Activated naive CD4-positive, alpha-beta T cell (primary cell): ENCODE results near the gene HOXA10.
A peak's percentile ranks its signal among the peaks of the same experiment; 100 is the strongest.

Experiments used
- DNase-seq, 4 experiments: peaks; one replicate each; lab custom pipeline; 2025; lab: John Stamatoyannopoulos, UW

HOXA10 gene

GRCh38 chr7:27154901-27155815 is 19.0 kb downstream of the HOXA10 start:
- DNase-seq: no peak

GRCh38 chr7:27154369-27154768 is 19.8 kb downstream of the HOXA10 start:
- no peak for DNase-seq

- no peak for DNase-seq
These were observed 20.6 kb downstream of the HOXA10 start for GRCh38 chr7:27153526-27153925.

DNA sequence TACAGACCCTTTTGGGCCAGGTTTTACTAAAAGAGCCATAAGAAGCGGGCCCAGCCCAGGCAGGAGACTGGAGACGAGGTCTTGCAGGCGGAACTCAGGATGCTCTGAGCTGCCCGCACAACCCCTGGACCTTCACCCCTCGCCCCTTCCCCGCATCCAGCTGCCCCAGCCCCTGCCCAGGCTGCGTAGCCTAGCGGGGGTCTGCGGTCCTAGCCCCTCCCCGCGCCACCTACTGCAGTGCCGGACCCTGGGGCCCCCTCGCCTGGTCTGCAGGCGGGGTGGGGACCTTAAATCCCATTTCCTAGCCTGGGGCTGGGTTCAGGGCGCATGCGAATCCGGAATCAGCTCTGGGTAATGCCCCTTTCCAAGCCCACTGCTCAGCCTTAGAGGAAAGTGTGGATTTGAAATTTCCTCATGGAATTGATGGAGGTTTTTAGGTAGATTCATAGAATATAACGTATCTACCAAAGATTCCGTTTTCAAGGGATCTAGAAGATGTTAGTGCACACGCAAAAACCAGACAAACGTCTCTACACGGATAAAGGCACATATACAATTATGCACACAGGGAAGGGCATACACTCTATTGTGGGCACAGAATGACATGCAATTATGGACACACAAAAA is 21.2 kb downstream of the HOXA10 start:
- DNase-seq: no peak

- DNase-seq: no peak
These were observed 21.9 kb downstream of the HOXA10 start, which contains the start of gene HOXA3 for GRCh38 chr7:27151931-27152815. Gene HOXA3, minus strand, starts transcription at chr7:27152583. Its CDS starts 41,943 bp downstream, at chr7:27110640.

- no peak for DNase-seq
These were observed 22.7 kb downstream of the HOXA10 start for GRCh38 chr7:27151341-27151930.

GRCh38 chr7:27150568-27151340 is 23.4 kb downstream of the HOXA10 start:
- peak in 3 of 4 experiments; percentile 36 to 52 (median 36) for DNase-seq

- DNase-seq: no peak
These were observed 24.1 kb downstream of the HOXA10 start for GRCh38 chr7:27149842-27150567.

- no peak for DNase-seq
These were observed 25.1 kb downstream of the HOXA10 start for GRCh38 chr7:27148756-27149641.

GRCh38 chr7:27148031-27148755 is 25.9 kb downstream of the HOXA10 start:
- DNase-seq: no peak

- no peak for DNase-seq
These were observed 26.7 kb downstream of the HOXA10 start, which contains the start of gene HOXA6 for GRCh38 chr7:27147199-27148030. Gene HOXA6, minus strand, starts transcription at chr7:27147774. Its CDS starts 25 bp downstream, at chr7:27147749.

DNA sequence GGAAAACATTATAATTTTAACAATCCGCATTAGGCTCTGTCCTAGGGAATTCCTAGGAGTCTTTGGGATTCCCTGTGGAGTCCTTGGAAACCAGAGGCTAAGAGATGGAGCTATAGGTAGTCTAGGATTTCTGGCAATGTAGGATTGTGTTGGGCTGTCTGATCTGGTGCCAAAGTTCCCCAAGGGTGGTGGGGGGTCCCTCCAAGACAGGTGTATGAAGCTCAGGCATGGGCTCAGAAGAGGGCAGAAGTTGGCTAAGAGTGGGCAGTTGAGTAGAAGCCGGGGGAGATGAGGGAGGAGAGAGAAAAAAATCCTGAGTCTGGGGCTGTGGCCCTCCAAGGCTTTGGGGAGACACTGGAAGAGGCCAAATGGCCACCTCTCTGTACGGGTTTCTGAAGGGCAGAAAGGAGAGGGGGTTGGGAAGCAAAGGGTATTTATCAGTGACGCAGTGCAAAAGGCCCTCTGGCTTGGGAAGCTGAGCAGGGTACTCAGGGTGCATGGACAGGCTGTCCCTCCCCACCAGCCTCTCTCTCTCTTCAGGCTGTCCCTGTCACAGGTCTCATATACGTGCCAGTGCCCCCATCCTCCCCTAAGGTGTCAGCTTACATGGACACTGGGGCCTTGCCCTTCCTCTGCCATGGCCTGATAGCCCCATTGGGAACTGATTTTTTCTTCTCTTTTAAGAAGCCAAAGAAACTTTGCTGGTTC is 27.5 kb downstream of the HOXA10 start:
- no peak for DNase-seq

DNA sequence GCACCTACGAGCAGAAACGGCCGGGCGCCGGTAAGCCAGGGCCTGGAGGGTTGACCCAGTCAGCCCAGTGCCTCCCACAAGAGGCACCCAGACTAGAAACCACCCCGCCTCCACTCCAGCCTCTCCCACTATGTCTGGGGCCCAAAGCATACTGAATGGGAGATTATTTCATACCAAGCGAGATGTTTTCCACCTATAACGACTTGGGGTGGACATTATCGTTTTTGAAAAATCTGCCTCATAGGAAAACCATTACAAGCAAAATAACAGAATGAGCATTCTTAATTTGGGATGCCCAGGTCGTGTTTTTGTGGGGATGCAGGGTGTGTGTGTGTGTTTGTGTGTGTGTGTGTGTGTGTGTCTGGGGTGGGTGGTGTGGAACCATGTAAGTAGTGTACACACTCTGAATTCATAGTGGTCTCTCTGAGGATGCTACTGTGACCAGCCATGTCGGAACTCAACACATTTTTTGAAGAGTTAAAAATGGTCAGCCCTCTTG is 28.2 kb downstream of the HOXA10 start:
- no peak for DNase-seq

DNA sequence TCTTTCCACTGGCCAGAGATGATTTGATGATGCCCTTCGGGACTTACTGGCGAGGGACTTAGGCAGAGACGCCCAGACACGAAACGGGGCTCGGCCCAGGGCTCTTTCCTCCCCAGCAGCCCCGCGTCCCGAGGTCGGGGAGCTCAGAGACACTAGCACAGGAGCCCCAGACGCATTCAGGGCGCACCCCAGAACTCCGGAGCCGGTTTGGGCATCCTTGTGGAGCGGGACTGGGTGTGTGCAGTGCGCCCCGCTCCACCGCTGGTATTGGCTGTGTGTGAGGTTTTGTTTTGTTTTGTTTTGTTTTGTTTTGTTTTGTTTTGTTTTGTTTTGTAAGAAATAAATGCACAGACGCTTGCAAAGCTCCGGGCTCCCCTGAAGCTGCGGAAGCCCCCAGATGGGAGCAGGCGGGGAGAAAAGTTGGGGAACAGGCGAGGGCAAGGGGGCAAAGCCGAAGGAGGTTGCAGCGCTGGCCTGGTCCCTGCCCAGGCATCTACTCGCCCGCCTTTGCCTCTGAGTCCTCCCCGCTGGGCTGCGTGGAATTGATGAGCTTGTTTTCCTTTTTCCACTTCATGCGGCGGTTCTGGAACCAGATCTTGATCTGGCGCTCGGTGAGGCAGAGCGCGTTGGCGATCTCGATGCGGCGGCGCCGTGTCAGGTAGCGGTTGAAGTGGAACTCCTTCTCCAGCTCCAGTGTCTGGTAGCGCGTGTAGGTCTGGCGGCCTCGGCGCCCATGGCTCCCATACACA is 28.8 kb downstream of the HOXA10 start:
- no peak for DNase-seq

DNA sequence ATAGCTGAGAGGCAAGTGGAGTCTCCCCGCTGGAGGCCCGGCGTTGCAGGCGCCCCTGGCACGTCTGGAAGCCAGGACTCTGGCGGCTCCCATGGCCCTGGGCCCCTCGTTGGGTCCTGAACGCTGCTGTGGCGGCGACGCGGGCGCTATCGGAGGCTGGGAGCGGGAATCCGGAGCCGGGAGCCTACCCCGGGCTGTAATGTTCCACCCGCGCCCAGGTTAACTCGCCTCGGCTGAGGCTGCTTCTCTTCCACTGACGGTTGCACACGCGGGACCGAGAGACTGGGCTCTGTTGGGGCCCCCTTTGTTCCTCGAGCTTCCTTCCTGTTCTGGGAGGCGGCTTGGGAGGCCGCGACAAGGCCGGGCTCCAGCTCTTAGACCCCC is 29.3 kb downstream of the HOXA10 start:
- DNase-seq: no peak
